Measurements from ENCODE around the gene LBP.
"Not testable (repeated sequence)": the region's sequence is repeated elsewhere in the genome, so short reads cannot be mapped to it uniquely, and the experiment has no call there.

Gene LBP

GRCh38 chr20:38346247-38346651 is at the start of gene LBP:
Gene LBP (plus strand): TSS chr20:38346482. CDS start chr20:38346517, 35 bp downstream.
- DNase-seq: no peak

- no peak for DNase-seq
Observed at GRCh38 chr20:38297916-38298674, 48.2 kb upstream of the LBP start.

- no peak for DNase-seq
Observed at GRCh38 chr20:38298768-38299288, 47.5 kb upstream of the LBP start.

- no peak for DNase-seq
Observed at GRCh38 chr20:38299963-38300362, 46.3 kb upstream of the LBP start.

- no peak for DNase-seq
Observed at GRCh38 chr20:38300438-38300837, 45.8 kb upstream of the LBP start.

GRCh38 chr20:38301309-38301708 is 45.0 kb upstream of the LBP start:
- DNase-seq: no peak

GRCh38 chr20:38302786-38303185 is 43.5 kb upstream of the LBP start:
- DNase-seq: no peak

GRCh38 chr20:38303908-38304379 is 42.3 kb upstream of the LBP start, which contains the start of gene BPI:
Gene BPI (plus strand): TSS chr20:38304156. CDS start chr20:38304224, 68 bp downstream.
- no peak for DNase-seq

- DNase-seq: no peak
Observed at GRCh38 chr20:38304845-38305447, 41.3 kb upstream of the LBP start.

- no peak for DNase-seq
Observed at GRCh38 chr20:38305541-38305940, 40.7 kb upstream of the LBP start.

GRCh38 chr20:38306379-38306778 is 39.9 kb upstream of the LBP start:
- no peak for DNase-seq

- DNase-seq: no peak
Observed at GRCh38 chr20:38307371-38308046, 38.8 kb upstream of the LBP start.

- DNase-seq: no peak
Observed at GRCh38 chr20:38308047-38308438, 38.2 kb upstream of the LBP start.

- DNase-seq: no peak
Observed at GRCh38 chr20:38308447-38308846, 37.8 kb upstream of the LBP start.

GRCh38 chr20:38311091-38311490 is 35.2 kb upstream of the LBP start:
- no peak for DNase-seq

- DNase-seq: no peak
Observed at GRCh38 chr20:38311491-38311890, 34.8 kb upstream of the LBP start.

GRCh38 chr20:38313676-38314075 is 32.6 kb upstream of the LBP start:
- no peak for DNase-seq

- not testable (repeated sequence) for DNase-seq
Observed at GRCh38 chr20:38314350-38314749, 31.9 kb upstream of the LBP start.

- no peak for DNase-seq
Observed at GRCh38 chr20:38315290-38315966, 30.9 kb upstream of the LBP start.

- DNase-seq: no peak
Observed at GRCh38 chr20:38316341-38316740, 29.9 kb upstream of the LBP start.

- DNase-seq: no peak
Observed at GRCh38 chr20:38317422-38317821, 28.9 kb upstream of the LBP start.

- no peak for DNase-seq
Observed at GRCh38 chr20:38320221-38320620, 26.1 kb upstream of the LBP start.
